H1 (cell line): Measurements from ENCODE around the gene ATP10D. TPM values are rescaled to one million over a fixed set of nuclear protein-coding genes. Genes with fewer than 3 reads are reported as not detected.

Source experiments
- CTCF ChIA-PET: fragments of 300-600 bp; sonication (Branson Sonifier 250); formaldehyde crosslinking; loops from one replicate; lab custom pipeline; 2021; ENCODE audit not compliant: partially characterized antibody; lab: Charles Lee
- POLR2A ChIA-PET: fragments of 300-600 bp; sonication (Branson Sonifier 250); formaldehyde crosslinking; loops from one replicate; lab custom pipeline; 2021; ENCODE audit warnings: inconsistent platforms; ENCODE audit not compliant: partially characterized antibody; lab: Charles Lee
- DNase-seq, 2 experiments: peaks; one replicate each; pipeline versions ENCODE4 v3.0.0 to v3.0.0-alpha.2; 2010 to 2022; ENCODE audit warnings: low spot score in 2 of 2, low read depth in 1 of 2, mixed read lengths in 1 of 2
- FAIRE-seq: peaks from 2 replicates; lab custom pipeline; 2011; peaks lifted over from hg19 to GRCh38; lab: Jason Lieb, UNC
- H2AFZ ChIP-seq: 2 replicates; pipeline ENCODE4 v1.8.1; 2012; ENCODE audit warnings: low read length, inconsistent platforms
- H2AK5ac ChIP-seq: 2 replicates; pipeline ENCODE4 v1.6.1; 2013; ENCODE audit warnings: low read depth, low read length
- H2BK120ac ChIP-seq: replicated peaks from 2 replicates; pipeline ENCODE3; 2013; ENCODE audit warnings: low read depth, low read length, inconsistent platforms
- H2BK12ac ChIP-seq: 2 replicates; pipeline ENCODE4 v1.6.1; 2013; ENCODE audit warnings: low read depth, low read length
- H2BK15ac ChIP-seq: 2 replicates; pipeline ENCODE4 v1.6.1; 2013; ENCODE audit warnings: low read length
- H2BK20ac ChIP-seq: 2 replicates; pipeline ENCODE4 v1.6.1; 2013; ENCODE audit warnings: low read length
- H2BK5ac ChIP-seq: 2 replicates; pipeline ENCODE4 v1.6.1; 2013; ENCODE audit warnings: low read depth, low read length
- H3K14ac ChIP-seq: 2 replicates; pipeline ENCODE4 v1.6.1; 2013; ENCODE audit warnings: inconsistent platforms; ENCODE audit not compliant: insufficient read length
- H3K18ac ChIP-seq: 2 replicates; pipeline ENCODE4 v1.6.1; 2013; ENCODE audit warnings: low read length; ENCODE audit errors: extremely low read depth
- H3K23ac ChIP-seq: 2 replicates; pipeline ENCODE4 v1.6.1; 2013; ENCODE audit warnings: inconsistent platforms; ENCODE audit not compliant: insufficient read length
- H3K23me2 ChIP-seq: 2 replicates; pipeline ENCODE4 v1.6.1; 2013; ENCODE audit warnings: low read depth, low read length
- H3K27ac ChIP-seq: 2 replicates; pipeline ENCODE4 v1.6.1; 2011; ENCODE audit warnings: low read depth, low read length, inconsistent platforms
- H3K27me3 ChIP-seq, 4 experiments: replicated peaks in 1 of 4; 1 replicate in 1 of 4; 2 replicates in 3 of 4; pipeline versions ENCODE4 v1.6.1 to v1.8.1; 2011 to 2013; ENCODE audit warnings: low read length in 3 of 4, mild to moderate bottlenecking in 3 of 4, inconsistent platforms in 2 of 4, mixed read lengths in 2 of 4, moderate library complexity in 1 of 4; ENCODE audit not compliant: control insufficient read depth in 3 of 4, insufficient read depth in 3 of 4; ENCODE audit errors: extremely low read depth in 1 of 4
- H3K36me3 ChIP-seq, 4 experiments: 2 replicates each; pipeline versions ENCODE4 v1.6.1 to v1.8.1; 2011 to 2013; ENCODE audit warnings: mild to moderate bottlenecking in 4 of 4, low read length in 3 of 4, moderate library complexity in 2 of 4, control low read depth in 1 of 4, inconsistent platforms in 1 of 4; ENCODE audit not compliant: insufficient read depth in 4 of 4, control insufficient read depth in 2 of 4
- H3K4ac ChIP-seq: replicated peaks from 2 replicates; pipeline ENCODE3; 2013; ENCODE audit warnings: low read length, low read depth, mixed read lengths, inconsistent platforms; ENCODE audit not compliant: insufficient read length
- H3K4me1 ChIP-seq, 4 experiments: replicated peaks in 1 of 4; 1 replicate in 1 of 4; 2 replicates in 3 of 4; pipeline versions ENCODE4 v1.6.1 to v1.8.1; 2011 to 2013; ENCODE audit warnings: low read length in 3 of 4, inconsistent platforms in 2 of 4, mixed read lengths in 1 of 4; ENCODE audit not compliant: insufficient read depth in 4 of 4, control insufficient read depth in 3 of 4
- H3K4me2 ChIP-seq, 2 experiments: 2 replicates each; pipeline versions ENCODE4 v1.6.1 to v1.8.1; 2011 to 2013; ENCODE audit warnings: low read depth in 2 of 2, low read length in 2 of 2, control low read depth in 1 of 2, inconsistent platforms in 1 of 2, mild to moderate bottlenecking in 1 of 2; ENCODE audit not compliant: insufficient read depth in 1 of 2
- H3K4me3 ChIP-seq, 4 experiments: fragments of 200-600, 300-600 bp in 1 of 4; sonication (generic), shearing (Covaris generic), sonication (Bioruptor Twin) in 1 of 4; 2 replicates each; pipeline versions ENCODE4 v1.5.1 to v1.8.1; 2011 to 2016; ENCODE audit warnings: low read length in 4 of 4, low read depth in 3 of 4, control low read depth in 2 of 4, inconsistent platforms in 2 of 4, mild to moderate bottlenecking in 2 of 4, mixed read lengths in 1 of 4, moderate library complexity in 1 of 4; ENCODE audit not compliant: insufficient read depth in 2 of 4; ENCODE audit errors: extremely low read depth in 1 of 4
- H3K56ac ChIP-seq: replicated peaks from 2 replicates; pipeline ENCODE3; 2013; ENCODE audit warnings: low read depth, mild to moderate bottlenecking, mixed read lengths, low read length, inconsistent platforms; ENCODE audit not compliant: insufficient read length
- H3K79me1 ChIP-seq: 2 replicates; pipeline ENCODE4 v1.6.1; 2013; ENCODE audit warnings: low read depth, low read length, control low read depth
- H3K79me2 ChIP-seq, 2 experiments: 2 replicates each; pipeline versions ENCODE4 v1.6.1 to v1.8.1; 2012 to 2013; ENCODE audit warnings: low read length in 2 of 2, mild to moderate bottlenecking in 2 of 2, inconsistent platforms in 1 of 2; ENCODE audit not compliant: insufficient read depth in 2 of 2, control insufficient read depth in 1 of 2
- H3K9ac ChIP-seq, 4 experiments: replicated peaks in 1 of 4; 1 replicate in 1 of 4; 2 replicates in 3 of 4; pipeline versions ENCODE4 v1.6.1 to v1.8.1; 2011 to 2013; ENCODE audit warnings: low read depth in 3 of 4, low read length in 3 of 4, control low read depth in 2 of 4, mild to moderate bottlenecking in 2 of 4, moderate library complexity in 2 of 4, inconsistent platforms in 1 of 4; ENCODE audit errors: extremely low read depth in 1 of 4
- H3K9me3 ChIP-seq, 2 experiments: 2 replicates each; pipeline versions ENCODE4 v1.6.1 to v1.8.1; 2012 to 2013; ENCODE audit warnings: mild to moderate bottlenecking in 2 of 2, moderate library complexity in 2 of 2, control low read depth in 1 of 2, inconsistent platforms in 1 of 2, low read depth in 1 of 2, low read length in 1 of 2, mixed read lengths in 1 of 2; ENCODE audit not compliant: insufficient read depth in 2 of 2
- H4K20me1 ChIP-seq, 2 experiments: replicated peaks in 1 of 2; 2 replicates each; pipeline versions ENCODE3 to v1.8.1; 2011 to 2013; ENCODE audit warnings: inconsistent platforms in 2 of 2, low read length in 2 of 2, mild to moderate bottlenecking in 1 of 2; ENCODE audit not compliant: insufficient read depth in 2 of 2, control insufficient read depth in 1 of 2
- H4K5ac ChIP-seq: 2 replicates; pipeline ENCODE4 v1.6.1; 2013; ENCODE audit warnings: low read length, low read depth, mixed read lengths, inconsistent platforms; ENCODE audit not compliant: insufficient read length
- H4K8ac ChIP-seq: 2 replicates; pipeline ENCODE4 v1.8.0; 2013; ENCODE audit warnings: mild to moderate bottlenecking, moderate library complexity, low read length, inconsistent platforms; ENCODE audit not compliant: insufficient read depth; ENCODE audit errors: extremely low read depth
- H4K91ac ChIP-seq: replicated peaks from 2 replicates; pipeline ENCODE3; 2013; ENCODE audit warnings: low read length, mixed read lengths, inconsistent platforms; ENCODE audit not compliant: insufficient read length
- CBX5 ChIP-seq: fragments of 300-800, 300-1000 bp; sonication (generic); IDR thresholded peaks from 2 replicates; pipeline ENCODE4 v1.7.1; 2016; ENCODE audit warnings: antibody characterized with exemption, low read length, low read depth
- CBX8 ChIP-seq: fragments of 300-800, 300-1000 bp; sonication (generic); IDR thresholded peaks from 2 replicates; pipeline ENCODE4 v1.7.1; 2016; ENCODE audit warnings: low read depth, low read length, borderline replicate concordance
- CEBPB ChIP-seq: IDR thresholded peaks from 2 replicates; pipeline ENCODE4 v1.6.1; 2012; ENCODE audit warnings: low read depth, low read length
- EP300 ChIP-seq, 2 experiments: IDR thresholded peaks; 1 replicate in 1 of 2; 2 replicates in 1 of 2; pipeline ENCODE4 v1.6.1; 2011 to 2012; ENCODE audit warnings: low read depth in 2 of 2, low read length in 2 of 2, mild to moderate bottlenecking in 2 of 2, borderline replicate concordance in 1 of 2, inconsistent platforms in 1 of 2, moderate library complexity in 1 of 2
- FOSL1 ChIP-seq: IDR thresholded peaks from 2 replicates; pipeline ENCODE4 v1.6.1; 2011; ENCODE audit warnings: mild to moderate bottlenecking, low read depth, low read length, moderate library complexity; ENCODE audit not compliant: insufficient read depth
- KDM1A ChIP-seq: fragments of 200-600, 300-600 bp; sonication (generic); IDR thresholded peaks from 2 replicates; pipeline ENCODE4 v1.7.1; 2016; ENCODE audit warnings: mild to moderate bottlenecking, low read length, borderline replicate concordance
- KDM4A ChIP-seq: IDR thresholded peaks from one replicate; pipeline ENCODE4 v1.7.1; 2012; ENCODE audit warnings: low read depth, mild to moderate bottlenecking, moderate library complexity, low read length, inconsistent platforms; ENCODE audit not compliant: severe bottlenecking
- SAP30 ChIP-seq: fragments of 300-600 bp; sonication (generic); IDR thresholded peaks from 2 replicates; pipeline ENCODE4 v1.7.1; 2012; ENCODE audit warnings: low read length, moderate library complexity, mild to moderate bottlenecking, inconsistent platforms; ENCODE audit not compliant: insufficient read depth, insufficient replicate concordance
- SIX5 ChIP-seq: IDR thresholded peaks from 2 replicates; pipeline ENCODE4 v1.6.1; 2011; ENCODE audit warnings: mild to moderate bottlenecking, low read depth, low read length
- SUZ12 ChIP-seq: fragments of 200-600 bp; sonication (generic); IDR thresholded peaks from 2 replicates; pipeline ENCODE4 v1.6.1; 2012; ENCODE audit warnings: mild to moderate bottlenecking, inconsistent platforms, low read length, moderate library complexity, mixed read lengths
- TBP ChIP-seq: IDR thresholded peaks from 2 replicates; pipeline ENCODE4 v1.6.1; 2011; ENCODE audit warnings: low read depth, low read length, improper control_type of control experiment
- TCF12 ChIP-seq: IDR thresholded peaks from 2 replicates; pipeline ENCODE4 v1.6.1; 2011; ENCODE audit warnings: low read depth, mild to moderate bottlenecking, low read length
- WGBS, 2 experiments: shearing (Covaris generic) in 1 of 2; methylation state at CpG; one replicate each; pipeline versions ENCODE4 v1.1.6 to v1.1.7; 2013 to 2015; ENCODE audit warnings: low lambda C conversion rate in 2 of 2, mixed read lengths in 2 of 2, inconsistent platforms in 1 of 2, low coverage in 1 of 2, missing lambda C conversion rate in 1 of 2; ENCODE audit not compliant: insufficient replicate concordance in 2 of 2, insufficient coverage in 1 of 2, insufficient read length in 1 of 2; ENCODE audit errors: extremely low coverage in 1 of 2, missing lambda C conversion rate in 1 of 2; 5-methylcytosine and 5-hydroxymethylcytosine counted together
- polyA plus RNA-seq, 7 experiments: library from polyadenylated mRNA; depleted of rRNA in 3 of 7; stranded (reverse) in 5 of 7; unstranded in 2 of 7; fragments of >200 nt in 5 of 7; fragments of 200-250 nt in 2 of 7; gene quantifications; 1 replicate in 5 of 7; 2 replicates in 1 of 7; 4 replicates in 1 of 7; pipeline versions ENCODE4 v1.2.1 to v1.2.3, GENCODE V29; 2011 to 2013; ENCODE audit warnings: missing spikeins in 2 of 7, mixed read lengths in 2 of 7
- total RNA-seq: library from RNA; stranded (reverse); fragmentation: NEBNext Ultra II Directional; extraction: Animal tissue kit (Norgen Biotek cat#: 25700); gene quantifications from 2 replicates; pipeline ENCODE4 v1.2.1, GENCODE V29; 2021
- TF ChIP-seq, protein P1 (sequence below): IDR thresholded peaks from 2 replicates; pipeline ENCODE4 v1.6.1; 2012; ENCODE audit warnings: inconsistent platforms

Gene ATP10D
- total and polyA plus RNA-seq, 2 of the 8 experiments (the other 6 are each of a cell fraction or from before 2014, with no cell fraction given), result 2.9 to 5.9 TPM

DNA sequence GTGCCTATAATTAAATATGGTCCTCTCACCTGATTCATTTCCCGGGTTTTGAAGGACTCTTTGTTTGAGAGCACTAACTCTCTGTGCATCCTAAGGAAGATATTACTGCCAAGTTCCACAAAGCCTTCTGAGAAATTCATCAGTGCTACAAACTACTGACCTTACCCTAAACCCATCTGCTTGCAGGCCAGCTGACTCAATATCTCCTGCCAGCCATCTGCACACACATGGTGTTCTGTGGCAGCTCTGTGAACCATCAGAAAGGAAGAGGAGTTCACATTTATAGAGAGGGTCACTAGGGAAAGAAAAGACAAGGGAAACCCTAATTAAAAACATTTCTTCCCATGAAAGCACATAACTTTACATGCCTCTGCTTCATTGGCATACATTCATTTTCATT lies 156.7 kb downstream of the ATP10D start:
- no peak overlapping the region for H2AFZ ChIP-seq
- no peak overlapping the region for H3K14ac ChIP-seq
- H3K9me3 ChIP-seq, result peaks cover 2 to 5% of the 10 kb centered on the region in 2 experiments; a peak in 1 of 4 replicates
- no peaks in the 10 kb centered on the region for H3K23me2 ChIP-seq
- no peak overlapping the region for H2AK5ac ChIP-seq
- no peak overlapping the region for H3K4me2 ChIP-seq
- no peak overlapping the region for H3K18ac ChIP-seq
- no peak overlapping the region for H3K23ac ChIP-seq
- no peak overlapping the region for H3K9ac ChIP-seq
- no peak overlapping the region for H3K56ac ChIP-seq
- H3K4me3 ChIP-seq, result no peak overlapping the region
- no peak overlapping the region for H3K4ac ChIP-seq
- H4K91ac ChIP-seq, result no peak overlapping the region
- no peak overlapping the region for H2BK5ac ChIP-seq
- peaks cover 0 to 2% (median 0%) of the 10 kb centered on the region in 4 experiments; a peak in 1 of 7 replicates for H3K4me1 ChIP-seq
- H4K5ac ChIP-seq, result no peak overlapping the region
- no peak overlapping the region for H2BK20ac ChIP-seq
- WGBS, 2 experiments, result 81% methylated on average over 1 of the region's 1 CpG; no CpG with 5 or more reads in 1 of the 2 experiments
- no peak overlapping the region for H2BK120ac ChIP-seq
- no peaks in the 10 kb centered on the region for H3K36me3 ChIP-seq
- no peak overlapping the region for H4K8ac ChIP-seq
- CTCF ChIA-PET, result no interaction called here
- H2BK12ac ChIP-seq, result no peak overlapping the region
- H3K79me2 ChIP-seq, result no peaks in the 10 kb centered on the region
- H3K27me3 ChIP-seq, result no peaks in the 10 kb centered on the region
- H2BK15ac ChIP-seq, result no peak overlapping the region
- no peak for DNase-seq
- no peaks in the 10 kb centered on the region for H3K79me1 ChIP-seq
- H3K27ac ChIP-seq, result no peak overlapping the region
- FAIRE-seq, result no peak
- no peaks in the 10 kb centered on the region for H4K20me1 ChIP-seq
- POLR2A ChIA-PET, result no interaction called here
- TF ChIP-seq KDM4A, result no peak
- TF ChIP-seq SAP30, result no peak
- TF ChIP-seq CBX8, result no peak
- no peak for TF ChIP-seq FOSL1
- no peak for TF ChIP-seq CEBPB
- no peak for TF ChIP-seq SUZ12
- TF ChIP-seq EP300 (IDR thresholded peaks at IDR 0.05; ENCODE audit: borderline replicate concordance in 1 of 2, low read depth in 2 of 2, low read length in 2 of 2), result no peak
- TF ChIP-seq CBX5, result no peak
- TF ChIP-seq KDM1A, result no peak
- TF ChIP-seq TCF12, result no peak
- no peak for TF ChIP-seq SIX5
- TF ChIP-seq, protein P1, sequence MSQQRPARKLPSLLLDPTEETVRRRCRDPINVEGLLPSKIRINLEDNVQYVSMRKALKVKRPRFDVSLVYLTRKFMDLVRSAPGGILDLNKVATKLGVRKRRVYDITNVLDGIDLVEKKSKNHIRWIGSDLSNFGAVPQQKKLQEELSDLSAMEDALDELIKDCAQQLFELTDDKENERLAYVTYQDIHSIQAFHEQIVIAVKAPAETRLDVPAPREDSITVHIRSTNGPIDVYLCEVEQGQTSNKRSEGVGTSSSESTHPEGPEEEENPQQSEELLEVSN, result no peak
- no peak for TF ChIP-seq TBP
